Measurements from ENCODE around the gene UFD1.

The UFD1 gene

DNA sequence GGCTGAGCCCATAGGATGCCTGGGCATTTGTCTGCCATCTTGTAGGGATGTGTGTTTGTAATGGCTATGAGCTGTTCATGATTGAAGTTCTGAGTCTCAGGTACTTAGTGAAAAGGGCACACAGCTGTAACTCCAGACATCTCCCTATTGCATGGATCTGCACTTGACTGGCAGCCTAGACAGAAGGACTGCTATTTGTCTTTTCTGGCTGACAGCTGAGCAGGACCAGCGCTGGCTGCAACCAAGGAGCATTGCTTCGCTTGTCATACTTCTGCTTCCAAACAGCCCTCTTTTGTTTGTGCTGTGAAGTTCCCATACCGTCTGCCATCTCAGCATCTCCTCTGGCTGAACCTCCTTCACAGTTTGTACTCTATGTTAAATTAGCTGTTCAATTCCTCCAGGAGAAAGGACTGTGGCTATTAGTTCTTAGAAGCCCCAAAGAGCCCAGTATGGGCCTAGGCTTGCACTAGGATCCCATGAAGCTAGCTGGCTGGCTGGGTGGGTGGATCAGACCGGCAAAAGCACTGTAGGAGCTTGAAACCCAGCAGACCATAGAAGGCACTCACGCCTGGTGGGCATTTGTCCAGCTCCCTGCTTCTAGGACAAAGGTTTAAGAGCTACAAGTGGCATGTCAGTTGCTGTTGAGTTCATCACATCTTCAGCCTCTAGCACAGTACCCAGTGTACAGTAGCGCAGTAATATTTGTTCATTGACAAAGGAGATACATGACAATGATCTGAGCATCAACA, 67.9 kb downstream of the UFD1 start:
- no peak overlapping the region for H3K4me3 ChIP-seq (ENCODE audit: low read depth in 1 of 2, low read length in 2 of 2)
- H3K4me1 ChIP-seq (ENCODE audit: control insufficient read depth in 1 of 2, insufficient read depth in 2 of 2, low read length in 2 of 2) = no peaks in the 10 kb centered on the region
- H3K36me3 ChIP-seq (ENCODE audit: control insufficient read depth in 1 of 2, insufficient read depth in 2 of 2, low read length in 2 of 2) = peaks cover 33 to 41% of the 10 kb centered on the region in 2 donors
- no peak overlapping the region for H3K27ac ChIP-seq (ENCODE audit: low read length)
- H3K27me3 ChIP-seq (ENCODE audit: low read depth, low read length) = no peaks in the 10 kb centered on the region
- H3K9me3 ChIP-seq (ENCODE audit: control insufficient read depth in 1 of 2, low read length in 2 of 2) = no peaks in the 10 kb centered on the region

DNA sequence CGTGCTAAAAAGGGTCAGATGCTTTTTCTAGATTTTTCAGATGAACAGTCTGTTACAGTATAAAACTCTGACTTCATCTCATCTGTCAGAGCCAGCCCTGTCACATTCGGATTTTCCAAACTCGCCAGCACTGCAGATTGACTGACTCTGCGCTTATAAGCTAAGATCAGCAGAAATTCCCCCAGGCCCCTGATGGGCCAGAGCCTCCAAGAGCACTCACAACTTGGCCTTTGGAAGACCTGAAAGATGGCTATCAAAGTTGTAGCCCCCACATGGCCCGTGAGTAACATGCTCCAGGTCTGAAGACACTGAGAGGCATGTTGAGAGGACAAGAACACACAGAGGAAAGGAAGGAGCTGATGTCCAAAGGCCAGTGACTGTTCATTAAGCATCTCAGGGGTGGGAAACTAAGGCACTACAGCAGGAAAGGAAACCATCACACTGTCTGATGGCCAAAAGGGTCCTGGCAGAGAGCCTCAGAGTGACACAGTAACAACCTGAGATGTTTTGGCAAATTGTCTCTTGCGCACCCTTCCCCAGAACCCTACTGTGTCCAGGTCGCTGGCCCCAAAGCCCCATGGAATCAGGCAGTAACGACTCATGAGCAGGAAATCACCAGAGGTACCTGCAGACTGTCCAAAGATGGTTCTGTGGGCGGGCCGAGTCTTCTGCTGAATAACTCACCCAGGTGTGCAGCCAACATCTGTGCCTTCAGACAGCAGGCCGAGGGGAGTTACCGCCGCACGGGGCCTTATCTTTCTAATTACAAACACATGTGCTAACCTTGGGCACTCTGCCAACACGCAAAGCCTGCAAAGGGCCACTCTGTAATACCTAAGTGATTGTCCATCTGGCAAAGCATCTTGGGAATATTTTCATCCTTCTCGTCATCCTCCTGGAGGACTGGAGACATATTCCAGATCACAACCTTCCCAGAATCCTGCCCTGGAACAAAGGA, 71.1 kb downstream of the UFD1 start:
- Histone ChIP-seq H3K27me3 (ENCODE audit: low read depth, low read length) (no peaks in the 10 kb centered on the region), H3K9me3 (ENCODE audit: control insufficient read depth in 1 of 2, low read length in 2 of 2) (no peaks in the 10 kb centered on the region), H3K4me3 (ENCODE audit: low read depth in 1 of 2, low read length in 2 of 2) (no peak overlapping the region), H3K4me1 (ENCODE audit: control insufficient read depth in 1 of 2, insufficient read depth in 2 of 2, low read length in 2 of 2) (no peaks in the 10 kb centered on the region), H3K27ac (ENCODE audit: low read length) (no peak overlapping the region), H3K36me3 (ENCODE audit: control insufficient read depth in 1 of 2, insufficient read depth in 2 of 2, low read length in 2 of 2) (peaks cover 46 to 53% of the 10 kb centered on the region in 2 donors)

DNA sequence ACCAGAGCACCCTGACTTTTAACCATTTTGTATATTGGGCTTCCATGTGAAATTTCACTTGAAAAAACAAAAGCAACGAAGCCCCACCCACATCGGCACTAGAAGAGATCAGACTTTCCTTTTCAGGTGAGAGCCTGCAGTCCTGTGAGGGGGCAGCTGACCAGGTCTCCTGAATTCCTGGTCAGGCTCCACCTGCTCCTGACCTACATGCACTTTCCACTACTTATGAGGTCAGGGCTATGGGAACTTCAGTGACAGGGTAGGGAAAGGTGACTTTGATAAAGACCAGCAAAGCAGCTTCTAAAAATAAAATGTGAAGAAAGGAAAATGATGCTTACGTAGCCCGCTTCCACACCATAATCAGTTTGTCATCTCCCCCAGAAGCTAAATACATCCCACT, 72.1 kb downstream of the UFD1 start:
- no peaks in the 10 kb centered on the region for H3K27me3 ChIP-seq (ENCODE audit: low read depth, low read length)
- H3K9me3 ChIP-seq (ENCODE audit: control insufficient read depth in 1 of 2, low read length in 2 of 2) = no peaks in the 10 kb centered on the region
- H3K27ac ChIP-seq (ENCODE audit: low read length) = no peak overlapping the region
- H3K36me3 ChIP-seq (ENCODE audit: control insufficient read depth in 1 of 2, insufficient read depth in 2 of 2, low read length in 2 of 2) = peaks cover 54 to 61% of the 10 kb centered on the region in 2 donors
- no peak overlapping the region for H3K4me3 ChIP-seq (ENCODE audit: low read depth in 1 of 2, low read length in 2 of 2)
- H3K4me1 ChIP-seq (ENCODE audit: control insufficient read depth in 1 of 2, insufficient read depth in 2 of 2, low read length in 2 of 2) = no peaks in the 10 kb centered on the region

DNA sequence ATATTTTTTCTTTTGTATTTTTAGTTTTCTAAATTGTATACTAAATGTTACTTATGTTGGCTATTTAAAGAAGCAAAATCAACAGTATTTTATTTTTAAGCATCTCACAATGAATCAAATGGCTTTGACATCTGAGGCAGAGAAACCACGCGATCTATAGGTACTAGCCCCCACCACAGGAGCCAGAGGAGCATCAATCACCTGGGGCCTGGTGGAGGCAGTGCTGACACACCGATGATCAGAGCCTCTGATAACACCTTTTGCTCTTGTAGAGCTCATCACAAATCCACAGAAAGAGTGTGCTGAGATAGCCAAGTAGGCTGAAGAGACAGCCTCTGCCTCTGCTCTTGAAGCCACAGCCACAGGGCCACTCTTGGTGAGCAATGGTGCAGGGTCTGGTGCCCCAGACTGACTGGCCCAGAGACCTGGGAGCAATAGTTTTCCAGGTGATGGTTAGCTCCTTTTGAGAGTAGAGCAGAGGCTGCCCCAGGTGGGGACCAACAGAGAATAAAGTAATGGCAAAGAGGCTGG, 72.6 kb downstream of the UFD1 start:
- Histone ChIP-seq H3K27ac (ENCODE audit: low read length) (no peak overlapping the region), H3K27me3 (ENCODE audit: low read depth, low read length) (no peaks in the 10 kb centered on the region), H3K9me3 (ENCODE audit: control insufficient read depth in 1 of 2, low read length in 2 of 2) (no peaks in the 10 kb centered on the region), H3K4me1 (ENCODE audit: control insufficient read depth in 1 of 2, insufficient read depth in 2 of 2, low read length in 2 of 2) (no peaks in the 10 kb centered on the region), H3K4me3 (ENCODE audit: low read depth in 1 of 2, low read length in 2 of 2) (no peak overlapping the region), H3K36me3 (ENCODE audit: control insufficient read depth in 1 of 2, insufficient read depth in 2 of 2, low read length in 2 of 2) (peaks cover 59 to 64% of the 10 kb centered on the region in 2 donors)

DNA sequence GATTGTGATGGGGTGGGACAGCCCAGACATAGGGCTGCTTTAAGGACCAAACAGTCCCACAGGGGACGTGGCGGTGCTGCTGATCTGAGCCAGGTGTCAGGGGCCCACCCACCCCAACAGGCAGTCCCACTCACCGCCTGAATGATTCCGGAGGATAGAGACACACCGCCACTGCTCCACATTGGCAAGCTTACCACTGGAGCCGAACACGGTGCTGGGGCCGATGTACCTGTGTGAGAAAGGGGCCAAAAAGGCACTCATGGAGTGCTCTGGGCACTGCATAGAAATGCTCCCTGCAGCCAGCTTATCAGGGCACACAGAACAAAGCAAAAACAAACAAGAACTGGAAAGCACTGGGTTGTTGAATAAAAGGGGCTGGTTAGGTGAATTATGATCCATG, 73.3 kb downstream of the UFD1 start:
- no peak overlapping the region for H3K4me3 ChIP-seq (ENCODE audit: low read depth in 1 of 2, low read length in 2 of 2)
- no peak overlapping the region for H3K27ac ChIP-seq (ENCODE audit: low read length)
- peaks cover 64 to 71% of the 10 kb centered on the region in 2 donors for H3K36me3 ChIP-seq (ENCODE audit: control insufficient read depth in 1 of 2, insufficient read depth in 2 of 2, low read length in 2 of 2)
- no peaks in the 10 kb centered on the region for H3K4me1 ChIP-seq (ENCODE audit: control insufficient read depth in 1 of 2, insufficient read depth in 2 of 2, low read length in 2 of 2)
- no peaks in the 10 kb centered on the region for H3K27me3 ChIP-seq (ENCODE audit: low read depth, low read length)
- H3K9me3 ChIP-seq (ENCODE audit: control insufficient read depth in 1 of 2, low read length in 2 of 2) = no peaks in the 10 kb centered on the region

DNA sequence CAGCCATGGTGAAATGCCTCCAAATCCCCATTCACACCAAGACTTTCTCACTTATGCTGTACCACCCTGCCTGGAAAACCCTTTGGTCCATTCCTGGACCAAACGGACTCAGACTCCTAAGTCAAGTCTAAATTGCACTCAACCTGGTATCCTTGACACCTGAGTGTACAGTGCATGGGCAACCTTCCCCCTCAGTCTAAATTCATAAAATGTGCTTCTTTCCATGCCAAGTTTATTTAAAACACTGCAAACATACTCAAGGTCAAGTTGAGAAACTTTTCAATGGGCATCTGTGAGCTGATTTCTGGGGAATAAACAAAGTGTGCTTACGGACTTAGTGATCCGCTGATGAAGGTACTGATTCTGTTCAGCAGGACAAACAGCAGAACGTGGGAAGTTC, 73.9 kb downstream of the UFD1 start:
- peaks cover 62 to 70% of the 10 kb centered on the region in 2 donors for H3K36me3 ChIP-seq (ENCODE audit: control insufficient read depth in 1 of 2, insufficient read depth in 2 of 2, low read length in 2 of 2)

DNA sequence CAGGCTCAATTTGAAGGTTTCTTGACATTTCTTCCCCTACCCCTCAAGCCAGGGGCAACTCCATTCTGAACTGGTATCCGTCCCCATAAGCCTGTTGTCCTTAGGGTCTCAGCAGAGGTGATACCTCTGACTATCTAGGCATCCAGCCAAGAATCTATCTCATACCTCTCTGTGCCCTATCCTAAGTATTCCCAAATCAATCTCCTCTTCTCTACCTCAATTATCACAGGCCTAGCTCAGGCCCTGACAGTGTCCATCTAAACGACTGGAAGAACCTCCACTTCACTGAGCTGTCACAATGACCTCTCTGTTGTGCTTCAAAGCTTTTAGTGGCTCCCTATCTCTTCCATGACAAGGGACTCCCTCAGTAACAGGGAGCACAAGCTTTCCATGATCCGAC, 74.3 kb downstream of the UFD1 start:
- Histone ChIP-seq H3K27ac (ENCODE audit: low read length) (no peak overlapping the region), H3K27me3 (ENCODE audit: low read depth, low read length) (no peaks in the 10 kb centered on the region), H3K36me3 (ENCODE audit: control insufficient read depth in 1 of 2, insufficient read depth in 2 of 2, low read length in 2 of 2) (peaks cover 59 to 65% of the 10 kb centered on the region in 2 donors), H3K9me3 (ENCODE audit: control insufficient read depth in 1 of 2, low read length in 2 of 2) (no peaks in the 10 kb centered on the region), H3K4me3 (ENCODE audit: low read depth in 1 of 2, low read length in 2 of 2) (no peak overlapping the region), H3K4me1 (ENCODE audit: control insufficient read depth in 1 of 2, insufficient read depth in 2 of 2, low read length in 2 of 2) (no peaks in the 10 kb centered on the region)

More for the DNA sequence above, 73.9 kb downstream of the UFD1 start:
- Histone ChIP-seq H3K4me3 (ENCODE audit: low read depth in 1 of 2, low read length in 2 of 2) (no peak overlapping the region), H3K9me3 (ENCODE audit: control insufficient read depth in 1 of 2, low read length in 2 of 2) (no peaks in the 10 kb centered on the region), H3K27me3 (ENCODE audit: low read depth, low read length) (no peaks in the 10 kb centered on the region), H3K27ac (ENCODE audit: low read length) (no peak overlapping the region), H3K4me1 (ENCODE audit: control insufficient read depth in 1 of 2, insufficient read depth in 2 of 2, low read length in 2 of 2) (no peaks in the 10 kb centered on the region)

DNA sequence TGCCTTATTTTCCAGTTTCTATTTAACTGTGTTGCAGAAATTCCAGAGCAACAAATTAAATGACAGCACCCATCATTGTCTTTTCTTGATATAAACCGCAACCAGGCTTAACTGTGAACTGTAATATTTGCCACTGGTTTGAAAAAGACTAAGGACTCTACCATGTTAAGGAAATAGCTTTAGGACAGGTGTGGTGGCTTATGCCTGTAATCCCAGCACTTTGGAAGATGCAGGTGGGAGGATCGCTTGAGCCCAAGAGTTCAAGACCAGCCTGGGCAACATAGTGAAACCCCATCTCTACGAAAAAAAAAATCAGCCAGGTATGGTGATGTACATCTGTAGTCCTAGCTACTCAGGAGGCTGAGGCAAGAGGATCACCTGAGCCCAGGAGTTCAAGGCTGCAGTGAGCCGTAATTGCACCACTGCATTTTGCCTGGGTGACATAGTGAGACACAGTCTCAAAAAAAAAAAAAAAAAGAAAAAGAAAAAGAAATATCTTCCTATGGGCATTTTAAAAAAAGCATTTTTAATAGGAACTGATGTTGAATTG, 76.3 kb downstream of the UFD1 start:
- peaks cover 55 to 59% of the 10 kb centered on the region in 2 donors for H3K36me3 ChIP-seq (ENCODE audit: control insufficient read depth in 1 of 2, insufficient read depth in 2 of 2, low read length in 2 of 2)
- no peak overlapping the region for H3K27ac ChIP-seq (ENCODE audit: low read length)

DNA sequence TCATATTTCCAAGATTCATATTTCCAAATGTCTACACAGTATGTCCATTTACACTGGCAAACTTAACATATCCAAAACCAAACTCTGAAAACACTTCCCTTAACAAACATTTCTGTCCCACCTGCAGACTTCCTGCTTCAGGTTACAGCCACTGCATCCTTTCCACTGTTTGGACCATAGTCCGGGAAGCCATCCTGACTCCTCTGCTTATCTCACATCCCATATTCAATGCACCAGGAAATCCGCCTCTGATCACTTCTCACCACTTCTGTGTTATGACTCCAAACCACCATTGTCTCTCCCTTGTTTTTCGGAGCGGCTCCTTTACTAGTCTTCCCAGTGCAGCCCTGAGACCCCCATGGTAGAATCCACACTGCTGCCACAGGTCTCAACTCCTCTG, 77.5 kb downstream of the UFD1 start:
- Histone ChIP-seq H3K9me3 (ENCODE audit: control insufficient read depth in 1 of 2, low read length in 2 of 2) (no peaks in the 10 kb centered on the region), H3K27me3 (ENCODE audit: low read depth, low read length) (no peaks in the 10 kb centered on the region), H3K4me3 (ENCODE audit: low read depth in 1 of 2, low read length in 2 of 2) (no peak overlapping the region), H3K27ac (ENCODE audit: low read length) (no peak overlapping the region), H3K4me1 (ENCODE audit: control insufficient read depth in 1 of 2, insufficient read depth in 2 of 2, low read length in 2 of 2) (no peaks in the 10 kb centered on the region), H3K36me3 (ENCODE audit: control insufficient read depth in 1 of 2, insufficient read depth in 2 of 2, low read length in 2 of 2) (peaks cover 57 to 59% of the 10 kb centered on the region in 2 donors)

More for the DNA sequence above, 76.3 kb downstream of the UFD1 start:
- no peaks in the 10 kb centered on the region for H3K9me3 ChIP-seq (ENCODE audit: control insufficient read depth in 1 of 2, low read length in 2 of 2)
- H3K4me3 ChIP-seq (ENCODE audit: low read depth in 1 of 2, low read length in 2 of 2) = no peak overlapping the region
- H3K27me3 ChIP-seq (ENCODE audit: low read depth, low read length) = no peaks in the 10 kb centered on the region
- H3K4me1 ChIP-seq (ENCODE audit: control insufficient read depth in 1 of 2, insufficient read depth in 2 of 2, low read length in 2 of 2) = no peaks in the 10 kb centered on the region

DNA sequence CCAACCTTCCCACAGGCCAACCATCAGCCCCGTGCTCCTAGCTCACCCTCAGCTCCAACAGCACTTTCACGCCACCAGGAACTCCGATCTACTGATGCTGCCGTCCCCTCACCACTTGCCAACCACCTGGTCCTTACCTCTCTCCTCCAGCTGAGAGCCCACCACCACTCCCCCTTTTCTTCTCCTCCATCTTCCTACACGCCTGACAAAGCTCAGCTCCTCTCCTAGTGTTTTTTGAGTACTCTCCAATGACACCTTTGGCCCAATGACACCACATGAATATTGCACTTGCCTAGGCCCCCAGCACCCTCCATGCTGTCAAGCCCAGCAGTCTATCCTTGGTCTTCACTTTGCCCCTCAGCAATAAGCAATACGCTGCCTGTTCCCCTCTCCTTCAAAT, 78.1 kb downstream of the UFD1 start:
- Histone ChIP-seq H3K27ac (ENCODE audit: low read length) (no peak overlapping the region), H3K4me3 (ENCODE audit: low read depth in 1 of 2, low read length in 2 of 2) (no peak overlapping the region), H3K27me3 (ENCODE audit: low read depth, low read length) (no peaks in the 10 kb centered on the region), H3K4me1 (ENCODE audit: control insufficient read depth in 1 of 2, insufficient read depth in 2 of 2, low read length in 2 of 2) (no peaks in the 10 kb centered on the region), H3K36me3 (ENCODE audit: control insufficient read depth in 1 of 2, insufficient read depth in 2 of 2, low read length in 2 of 2) (peaks cover 53 to 60% of the 10 kb centered on the region in 2 donors), H3K9me3 (ENCODE audit: control insufficient read depth in 1 of 2, low read length in 2 of 2) (no peaks in the 10 kb centered on the region)

Data from muscle layer of duodenum (tissue), 2 donors.